GM19467 (cell line): ENCODE measurements around the gene GATM.

Experiments
- ATAC-seq: cut with Tn5 transposase; IDR thresholded peaks from one replicate; pipeline ENCODE4 v1.9.1; 2021; ENCODE audit warnings: mild to moderate bottlenecking, moderate library complexity; ENCODE audit not compliant: unreplicated experiment

The GATM gene, protein sequence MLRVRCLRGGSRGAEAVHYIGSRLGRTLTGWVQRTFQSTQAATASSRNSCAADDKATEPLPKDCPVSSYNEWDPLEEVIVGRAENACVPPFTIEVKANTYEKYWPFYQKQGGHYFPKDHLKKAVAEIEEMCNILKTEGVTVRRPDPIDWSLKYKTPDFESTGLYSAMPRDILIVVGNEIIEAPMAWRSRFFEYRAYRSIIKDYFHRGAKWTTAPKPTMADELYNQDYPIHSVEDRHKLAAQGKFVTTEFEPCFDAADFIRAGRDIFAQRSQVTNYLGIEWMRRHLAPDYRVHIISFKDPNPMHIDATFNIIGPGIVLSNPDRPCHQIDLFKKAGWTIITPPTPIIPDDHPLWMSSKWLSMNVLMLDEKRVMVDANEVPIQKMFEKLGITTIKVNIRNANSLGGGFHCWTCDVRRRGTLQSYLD

DNA sequence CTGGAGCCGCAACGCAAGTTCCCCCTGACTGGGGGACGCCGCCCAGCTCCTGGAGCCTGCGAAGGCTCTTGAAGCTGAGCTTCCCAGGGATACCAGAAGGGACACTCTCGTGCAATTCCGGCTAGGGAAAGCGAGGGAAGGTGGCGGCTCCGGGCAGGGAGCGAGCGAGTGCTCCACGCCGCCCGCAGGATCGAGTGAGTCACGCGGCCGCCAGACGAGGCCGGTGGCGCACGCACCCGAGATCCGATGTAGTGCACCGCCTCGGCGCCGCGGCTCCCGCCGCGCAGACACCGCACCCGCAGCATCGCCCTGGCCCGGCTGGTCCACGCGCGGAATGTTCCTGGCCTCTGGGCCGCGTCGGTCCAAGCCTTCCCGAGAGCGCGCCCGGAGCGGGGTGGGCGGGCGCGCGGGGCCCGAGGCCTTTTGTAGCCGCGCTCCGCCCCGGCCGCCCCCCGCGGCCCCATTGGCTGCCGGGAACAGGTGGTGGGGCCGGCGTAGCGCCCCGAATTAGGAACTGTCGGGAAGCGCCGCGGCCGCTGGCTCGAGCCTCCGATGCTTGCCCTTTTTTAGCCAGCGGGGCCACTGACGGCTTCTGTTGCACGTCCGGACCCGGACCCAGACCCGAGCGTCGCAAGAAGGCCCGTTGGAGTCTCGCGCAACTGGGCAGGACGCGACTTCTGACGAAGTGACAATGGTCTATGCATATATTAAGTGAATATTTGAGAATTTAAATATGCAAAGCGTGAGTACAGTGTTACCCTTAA lies at the start of gene GATM:
Gene GATM (minus strand): TSS at position 396 of the 764 bp plus-strand sequence. CDS start 91 bp downstream, at position 305.
- ATAC-seq, result peak; percentile 78

DNA sequence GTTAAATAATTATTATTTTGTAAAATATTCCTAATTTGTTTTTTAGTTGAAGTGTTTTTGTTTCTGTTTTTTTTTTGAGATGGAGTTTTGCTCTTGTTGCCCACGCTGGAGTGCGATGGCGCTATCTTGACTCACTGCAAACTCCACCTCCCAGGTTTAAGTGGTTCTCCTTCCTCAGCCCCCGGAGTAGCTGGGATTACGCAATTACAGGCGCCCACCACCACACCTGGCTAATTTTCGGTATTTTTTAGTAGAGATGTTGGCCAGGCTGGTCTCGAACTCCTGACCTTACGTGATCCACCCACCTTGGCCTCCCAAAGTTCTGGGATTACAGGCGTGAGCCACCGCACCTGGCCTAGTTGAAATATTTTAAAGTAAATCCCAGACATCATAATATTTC lies 48.7 kb upstream of the GATM start:
- no peak for ATAC-seq

DNA sequence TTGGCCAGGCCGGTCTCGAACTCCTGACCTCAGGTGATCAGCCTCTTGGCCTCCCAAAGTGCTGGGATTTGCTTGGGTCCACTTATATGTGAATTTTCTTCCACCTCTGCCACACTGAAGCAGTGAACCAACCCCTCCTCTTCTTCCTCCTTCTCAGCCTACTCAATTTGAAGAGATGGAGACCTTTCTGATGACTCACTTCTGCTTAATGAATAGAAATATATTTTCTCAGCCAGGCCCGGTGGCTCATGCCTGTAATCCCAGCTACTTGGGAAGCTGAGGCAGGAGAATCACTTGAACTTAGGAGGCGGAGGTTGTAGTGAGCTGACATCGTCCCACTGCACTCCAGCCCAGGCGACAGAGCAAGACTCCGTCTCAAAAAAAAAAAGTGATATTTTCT lies 46.8 kb upstream of the GATM start:
- ATAC-seq, result no peak

DNA sequence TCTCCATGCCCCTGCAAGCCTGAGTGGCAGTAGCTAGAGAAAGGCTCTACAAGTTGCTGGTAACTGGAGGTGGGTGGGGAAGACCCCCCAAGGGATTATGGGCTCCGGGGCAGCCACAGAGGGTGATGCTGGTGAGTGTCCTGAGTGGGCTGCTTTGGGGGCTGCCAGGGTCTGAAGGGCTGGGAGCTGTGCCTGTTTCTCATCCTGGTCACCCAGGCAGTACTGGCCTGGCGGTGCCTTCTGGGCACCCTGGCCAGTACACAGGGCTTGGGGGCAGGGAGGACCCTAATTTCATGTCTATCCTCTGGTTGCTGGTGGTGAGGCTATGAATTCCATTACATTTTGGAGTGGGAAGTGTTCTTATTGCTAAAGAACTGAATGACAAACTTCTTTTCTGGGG lies 46.1 kb upstream of the GATM start:
- no peak for ATAC-seq

- no peak for ATAC-seq
Measured at GRCh38 chr15:45417303-45417950, 39.1 kb upstream of the GATM start.

DNA sequence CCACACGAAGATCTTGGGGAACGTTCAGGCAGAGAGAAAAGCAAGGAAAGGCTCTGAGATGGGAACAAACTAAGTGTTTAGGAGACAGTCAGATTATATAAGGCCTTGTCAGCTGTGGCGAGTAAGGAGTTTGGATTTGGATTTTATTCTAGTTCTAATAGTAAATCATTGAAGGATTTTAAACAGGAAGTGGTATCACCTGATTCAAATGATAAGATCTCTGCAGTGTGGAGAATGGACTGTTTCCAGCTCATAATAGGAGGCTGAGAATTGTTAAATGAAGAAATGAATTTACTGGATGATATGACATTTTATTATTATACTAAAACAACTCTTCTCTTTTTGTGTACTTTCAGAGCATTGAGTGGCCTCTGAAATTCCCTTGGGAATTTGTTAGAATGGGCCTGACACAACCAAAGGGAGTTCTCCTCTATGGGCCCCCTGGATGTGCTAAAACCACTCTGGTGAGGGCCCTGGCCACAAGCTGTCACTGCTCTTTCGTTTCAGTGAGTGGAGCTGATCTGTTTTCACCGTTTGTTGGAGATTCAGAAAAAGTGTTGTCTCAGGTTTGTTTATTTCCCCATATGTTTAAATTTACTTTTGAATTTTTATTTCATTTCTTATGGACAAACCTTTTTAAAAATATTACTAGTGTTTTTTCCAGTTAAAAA lies 36.0 kb upstream of the GATM start:
- ATAC-seq, result no peak

DNA sequence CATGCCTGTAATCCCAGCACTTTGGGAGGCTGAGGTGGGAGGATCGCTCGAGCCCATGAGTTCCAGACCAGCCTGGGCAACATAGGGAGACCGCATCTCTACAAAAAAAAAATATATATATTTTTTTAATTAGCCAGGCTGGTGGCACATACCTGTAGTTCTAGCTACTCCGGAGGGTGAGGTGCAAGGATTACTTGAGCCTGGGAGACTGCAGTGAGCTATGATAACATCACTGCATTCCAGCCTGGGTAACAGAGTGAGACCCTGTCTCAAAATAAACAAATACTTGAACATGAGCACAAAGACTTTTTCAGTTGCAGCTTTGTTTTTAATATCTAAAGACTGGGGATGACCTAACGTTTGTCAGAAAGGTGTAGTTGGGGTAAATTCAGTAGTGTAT lies 31.3 kb upstream of the GATM start:
- no peak for ATAC-seq

GRCh38 chr15:45407786-45408185 lies 29.4 kb upstream of the GATM start:
- no peak for ATAC-seq

GRCh38 chr15:45402955-45403877 lies 24.9 kb upstream of the GATM start:
- no peak for ATAC-seq

- ATAC-seq, result peak; percentile 88
Measured at GRCh38 chr15:45402162-45402954, 24.0 kb upstream of the GATM start.

DNA sequence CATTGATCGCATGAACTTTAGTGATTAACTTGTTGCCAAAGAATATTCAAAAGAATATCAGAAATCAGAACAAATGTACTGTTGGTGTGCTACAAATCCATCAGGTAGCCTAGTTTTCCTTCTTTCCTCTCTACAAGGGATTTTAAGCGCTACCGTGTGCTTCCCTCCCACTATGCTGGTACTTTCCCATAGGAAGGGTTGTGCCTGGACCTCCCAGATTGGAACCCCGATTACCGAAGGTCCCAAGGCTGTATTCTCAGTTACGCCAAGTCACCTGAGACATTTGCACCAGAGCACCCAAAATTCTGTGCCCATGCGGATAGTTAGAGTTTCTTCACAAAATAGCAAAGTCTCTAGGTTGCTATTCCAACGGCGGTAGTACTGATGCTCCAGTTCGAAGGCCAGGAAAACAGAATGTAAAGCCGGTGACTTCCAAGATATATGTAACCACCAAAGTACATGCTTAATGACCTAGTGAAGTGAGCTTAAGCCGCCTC lies 23.4 kb upstream of the GATM start:
- no peak for ATAC-seq

DNA sequence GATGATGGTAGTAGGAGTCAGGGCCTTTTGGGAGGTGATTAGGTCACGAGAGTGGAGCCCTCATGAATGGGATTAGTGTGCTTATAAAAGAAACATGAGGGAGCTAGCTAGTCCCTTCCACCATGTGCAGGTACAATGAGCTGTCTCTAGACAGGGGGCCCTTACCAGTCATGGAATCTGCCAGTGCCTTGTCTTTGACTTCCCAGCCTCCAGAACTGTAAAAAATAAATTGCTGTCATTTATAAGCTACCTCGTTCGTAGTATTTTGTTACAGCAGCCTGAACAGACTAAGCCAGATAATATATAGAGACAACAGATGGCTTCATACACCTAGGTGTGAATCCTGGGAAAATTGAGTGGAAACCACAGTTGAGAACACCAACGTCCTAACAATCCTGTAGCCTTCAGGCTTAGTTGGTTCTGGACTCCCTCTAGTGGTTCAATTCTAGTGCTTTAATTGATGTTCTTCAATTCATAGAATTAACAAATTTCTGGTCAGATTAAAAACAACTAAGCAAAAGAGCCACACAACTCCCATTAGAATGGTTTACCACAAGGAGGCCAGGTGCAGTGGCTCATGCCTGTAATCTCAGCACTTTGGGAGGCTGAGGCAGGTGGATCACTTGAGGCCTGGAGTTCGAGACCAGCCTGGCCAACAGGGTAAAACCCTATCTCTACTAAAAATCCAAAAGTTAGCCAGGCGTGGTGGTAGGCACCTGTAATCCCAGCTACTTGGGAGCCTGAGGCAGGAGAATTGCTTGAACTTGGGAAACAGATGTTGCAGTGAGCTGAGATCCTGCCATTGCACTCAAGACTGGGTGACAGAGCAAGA lies 21.3 kb upstream of the GATM start:
- ATAC-seq, result no peak

DNA sequence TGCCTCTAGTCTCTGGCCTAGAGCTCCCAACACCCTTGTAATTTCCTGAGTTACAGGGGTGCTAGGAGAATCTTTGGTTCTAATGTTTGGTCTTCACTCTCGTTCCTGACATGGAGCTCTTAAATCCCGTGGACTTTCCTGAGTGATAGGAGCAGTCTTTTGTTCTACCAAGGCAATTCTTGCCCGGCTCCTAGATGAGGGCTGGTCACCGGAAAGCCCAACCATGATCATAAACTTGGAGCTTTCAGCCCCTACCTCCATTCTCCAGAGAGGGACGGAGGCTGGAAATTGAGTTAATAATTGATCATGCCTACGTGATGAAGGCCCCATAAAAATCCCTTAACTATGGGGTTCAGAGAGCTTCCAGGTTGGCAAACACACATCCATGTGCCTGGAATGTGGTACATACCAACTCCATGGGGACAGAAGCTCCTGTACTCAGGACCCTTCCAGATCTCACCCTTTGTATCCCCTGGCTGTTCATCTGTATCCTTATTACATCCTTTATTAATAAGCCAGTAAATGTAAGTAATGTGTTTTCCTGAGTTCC lies 18.8 kb upstream of the GATM start:
- no peak for ATAC-seq

GRCh38 chr15:45395943-45396342 lies 17.6 kb upstream of the GATM start:
- no peak for ATAC-seq

DNA sequence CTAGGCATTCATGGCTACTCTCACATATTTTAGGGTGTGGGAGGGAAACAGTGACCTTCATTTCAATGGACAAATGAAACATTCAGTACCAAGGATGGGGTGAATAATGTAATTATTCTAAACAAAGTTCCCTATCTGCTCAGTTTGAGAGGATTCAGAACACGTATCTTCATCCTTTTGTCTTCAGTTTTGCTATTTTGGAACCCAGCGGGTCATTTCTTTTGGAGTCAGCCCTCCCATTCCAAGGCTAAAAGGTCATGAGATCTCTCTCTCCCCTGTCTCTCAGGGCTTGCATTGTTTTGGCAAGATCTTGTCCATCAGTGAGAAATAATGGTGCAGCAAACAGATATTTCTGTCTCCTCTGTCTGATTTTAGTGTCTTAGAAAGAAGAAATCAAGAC lies 16.3 kb upstream of the GATM start:
- no peak for ATAC-seq

DNA sequence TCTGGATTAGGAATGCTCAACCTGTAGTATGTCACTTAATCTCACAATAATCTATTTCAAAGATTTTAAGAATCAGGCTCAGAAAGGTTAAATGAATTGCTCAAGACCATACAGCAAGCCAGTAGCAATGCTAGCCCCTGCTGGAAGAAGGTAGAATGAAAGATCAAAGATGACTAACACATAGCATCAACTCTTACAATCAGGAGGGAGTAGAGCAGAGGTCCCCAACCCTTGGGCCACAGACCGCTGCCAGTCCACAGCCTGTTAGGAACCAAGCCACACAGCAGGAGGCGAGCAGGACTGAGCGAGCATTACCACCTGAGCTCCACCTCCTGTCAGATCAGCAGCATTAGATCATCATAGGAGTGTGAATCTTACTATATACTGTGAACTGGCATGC lies 15.5 kb upstream of the GATM start:
- ATAC-seq, result no peak

GRCh38 chr15:45392584-45392855 lies 14.2 kb upstream of the GATM start:
- no peak for ATAC-seq
